MM.1S (cell line): ENCODE data around the gene DPPA5.

Experiments used
- DNase-seq: peaks from one replicate; pipeline ENCODE4 v3.0.0-alpha.2; 2015
- H2AFZ ChIP-seq: fragments of 300-600 bp; sonication (generic); 2 replicates; pipeline ENCODE4 v1.6.0; 2016; ENCODE audit warnings: antibody characterized with exemption, low read length
- H3F3A ChIP-seq: fragments of 300-600 bp; sonication (generic); 2 replicates; pipeline ENCODE4 v1.6.1; 2016; ENCODE audit warnings: mild to moderate bottlenecking, antibody characterized with exemption, low read length, moderate library complexity, mixed read lengths; ENCODE audit not compliant: insufficient read depth
- H3K27ac ChIP-seq: fragments of 300-600 bp; sonication (generic); 2 replicates; pipeline ENCODE4 v1.5.1; 2016; ENCODE audit warnings: mild to moderate bottlenecking, low read length
- H3K27me3 ChIP-seq: fragments of 300-600 bp; sonication (generic); replicated peaks from 2 replicates; pipeline ENCODE4 v1.6.0; 2016; ENCODE audit warnings: low read length; ENCODE audit not compliant: insufficient read depth
- H3K36me3 ChIP-seq: fragments of 300-600 bp; sonication (generic); replicated peaks from 2 replicates; pipeline ENCODE4 v1.6.1; 2016; ENCODE audit warnings: mild to moderate bottlenecking, low read length, mixed read lengths; ENCODE audit not compliant: insufficient read depth
- H3K4me1 ChIP-seq: fragments of 300-600 bp; sonication (generic); 2 replicates; pipeline ENCODE4 v1.6.1; 2016; ENCODE audit warnings: low read length, mixed read lengths
- H3K4me2 ChIP-seq: fragments of 300-600 bp; sonication (generic); 2 replicates; pipeline ENCODE4 v1.6.0; 2016; ENCODE audit warnings: low read depth, low read length
- H3K4me3 ChIP-seq: fragments of 300-600 bp; sonication (generic); 2 replicates; pipeline ENCODE4 v1.5.1; 2016; ENCODE audit warnings: low read length, mixed read lengths
- H3K79me2 ChIP-seq: fragments of 300-600 bp; sonication (generic); 2 replicates; pipeline ENCODE4 v1.6.1; 2016; ENCODE audit warnings: mixed run types, low read length, mixed read lengths
- H3K9ac ChIP-seq: fragments of 300-600 bp; sonication (generic); 2 replicates; pipeline ENCODE4 v1.6.1; 2016; ENCODE audit warnings: low read length, mixed read lengths
- H3K9me2 ChIP-seq: fragments of 300-600 bp; sonication (generic); replicated peaks from 2 replicates; pipeline ENCODE4 v1.6.1; 2016; ENCODE audit warnings: mild to moderate bottlenecking, low read length, mixed read lengths; ENCODE audit not compliant: insufficient read depth
- H3K9me3 ChIP-seq: fragments of 300-600 bp; sonication (generic); replicated peaks from 2 replicates; pipeline ENCODE4 v1.6.1; 2016; ENCODE audit warnings: mild to moderate bottlenecking, low read length, mixed read lengths; ENCODE audit not compliant: insufficient read depth
- H4K20me1 ChIP-seq: fragments of 300-600 bp; sonication (generic); 2 replicates; pipeline ENCODE4 v1.6.1; 2016; ENCODE audit warnings: mild to moderate bottlenecking, low read length, moderate library complexity, mixed read lengths; ENCODE audit not compliant: insufficient read depth
- EZH2 ChIP-seq: fragments of 300-600 bp; sonication (generic); optimal IDR thresholded peaks from 2 replicates; pipeline ENCODE3; 2017; ENCODE audit warnings: low read depth, mild to moderate bottlenecking, antibody characterized with exemption, low read length, mixed read lengths
- EZH2phosphoT487 ChIP-seq: fragments of 300-600 bp; sonication (generic); IDR thresholded peaks from 2 replicates; pipeline ENCODE4 v1.6.1; 2018; ENCODE audit warnings: antibody characterized with exemption, low read length
- TF ChIP-seq, protein P1 (sequence below): fragments of 300-600 bp; sonication (generic); IDR thresholded peaks from 2 replicates; pipeline ENCODE4 v1.5.1; 2016; ENCODE audit warnings: antibody characterized with exemption, low read length, mixed read lengths

The DPPA5 gene

DNA sequence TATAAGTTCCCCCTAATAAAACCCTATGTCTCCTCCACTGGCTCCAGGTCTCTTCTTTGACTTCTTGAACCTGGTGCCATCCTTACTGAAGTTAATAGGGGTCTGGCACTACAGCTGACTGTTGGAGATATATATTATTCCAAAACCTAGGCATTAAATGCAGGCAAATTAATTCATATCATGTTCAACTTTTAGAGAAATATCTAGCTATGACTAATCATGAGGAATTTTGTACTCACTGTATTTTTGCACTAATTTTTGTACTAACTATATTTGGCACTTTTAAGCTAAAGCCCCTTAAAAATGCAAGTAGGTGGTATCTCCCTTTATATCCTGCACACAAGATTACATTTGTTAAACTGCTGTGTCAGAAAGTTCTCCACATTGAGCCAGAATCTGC, 10.9 kb downstream of the DPPA5 start:
- Histone ChIP-seq H3K4me3 (no peak overlapping the region), H4K20me1 (no peaks in the 10 kb centered on the region), H2AFZ (no peak overlapping the region), H3K9ac (no peak overlapping the region), H3K9me2 (no peaks in the 10 kb centered on the region), H3K36me3 (no peaks in the 10 kb centered on the region), H3F3A (no peaks in the 10 kb centered on the region), H3K27me3 (no peaks in the 10 kb centered on the region), H3K4me2 (no peak overlapping the region), H3K4me1 (no peaks in the 10 kb centered on the region), H3K27ac (no peak overlapping the region), H3K9me3 (no peaks in the 10 kb centered on the region), H3K79me2 (no peaks in the 10 kb centered on the region)
- TF ChIP-seq EZH2phosphoT487 (no peak), EZH2 (no peak)
- TF ChIP-seq, protein P1, sequence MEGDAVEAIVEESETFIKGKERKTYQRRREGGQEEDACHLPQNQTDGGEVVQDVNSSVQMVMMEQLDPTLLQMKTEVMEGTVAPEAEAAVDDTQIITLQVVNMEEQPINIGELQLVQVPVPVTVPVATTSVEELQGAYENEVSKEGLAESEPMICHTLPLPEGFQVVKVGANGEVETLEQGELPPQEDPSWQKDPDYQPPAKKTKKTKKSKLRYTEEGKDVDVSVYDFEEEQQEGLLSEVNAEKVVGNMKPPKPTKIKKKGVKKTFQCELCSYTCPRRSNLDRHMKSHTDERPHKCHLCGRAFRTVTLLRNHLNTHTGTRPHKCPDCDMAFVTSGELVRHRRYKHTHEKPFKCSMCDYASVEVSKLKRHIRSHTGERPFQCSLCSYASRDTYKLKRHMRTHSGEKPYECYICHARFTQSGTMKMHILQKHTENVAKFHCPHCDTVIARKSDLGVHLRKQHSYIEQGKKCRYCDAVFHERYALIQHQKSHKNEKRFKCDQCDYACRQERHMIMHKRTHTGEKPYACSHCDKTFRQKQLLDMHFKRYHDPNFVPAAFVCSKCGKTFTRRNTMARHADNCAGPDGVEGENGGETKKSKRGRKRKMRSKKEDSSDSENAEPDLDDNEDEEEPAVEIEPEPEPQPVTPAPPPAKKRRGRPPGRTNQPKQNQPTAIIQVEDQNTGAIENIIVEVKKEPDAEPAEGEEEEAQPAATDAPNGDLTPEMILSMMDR = no peak
- DNase-seq = no peak

DNA sequence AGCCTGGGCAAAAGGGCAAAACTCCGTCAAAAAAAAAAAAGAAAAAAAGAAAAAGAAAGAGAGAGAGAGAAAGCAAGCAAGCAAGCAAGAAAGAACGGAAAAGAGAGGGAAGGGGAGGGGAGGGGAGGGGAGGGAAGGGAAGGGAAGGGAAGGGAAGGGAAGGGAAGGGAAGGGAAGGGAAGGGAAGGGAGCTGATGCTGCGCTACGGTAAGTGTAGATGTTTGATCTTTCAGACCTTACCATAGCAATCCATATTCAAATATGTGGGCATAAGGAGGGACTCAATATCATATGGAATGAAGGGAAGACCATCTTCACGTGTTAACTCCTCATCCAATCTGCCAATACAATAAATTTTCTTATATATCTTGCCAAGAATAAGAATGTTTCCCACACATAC, 11.9 kb downstream of the DPPA5 start:
- H3F3A ChIP-seq = no peaks in the 10 kb centered on the region
- no peaks in the 10 kb centered on the region for H3K79me2 ChIP-seq
- no peak overlapping the region for H3K4me2 ChIP-seq
- H3K9ac ChIP-seq = no peak overlapping the region
- no peak for TF ChIP-seq EZH2phosphoT487
- TF ChIP-seq, protein P1 = no peak
- TF ChIP-seq EZH2 = no peak
- H3K9me2 ChIP-seq = no peaks in the 10 kb centered on the region
- H3K27me3 ChIP-seq = no peaks in the 10 kb centered on the region
- no peaks in the 10 kb centered on the region for H3K9me3 ChIP-seq
- no peaks in the 10 kb centered on the region for H3K36me3 ChIP-seq
- no peak overlapping the region for H3K27ac ChIP-seq
- DNase-seq = no peak
- H2AFZ ChIP-seq = no peak overlapping the region
- no peak overlapping the region for H3K4me3 ChIP-seq
- H4K20me1 ChIP-seq = no peaks in the 10 kb centered on the region
- no peaks in the 10 kb centered on the region for H3K4me1 ChIP-seq

DNA sequence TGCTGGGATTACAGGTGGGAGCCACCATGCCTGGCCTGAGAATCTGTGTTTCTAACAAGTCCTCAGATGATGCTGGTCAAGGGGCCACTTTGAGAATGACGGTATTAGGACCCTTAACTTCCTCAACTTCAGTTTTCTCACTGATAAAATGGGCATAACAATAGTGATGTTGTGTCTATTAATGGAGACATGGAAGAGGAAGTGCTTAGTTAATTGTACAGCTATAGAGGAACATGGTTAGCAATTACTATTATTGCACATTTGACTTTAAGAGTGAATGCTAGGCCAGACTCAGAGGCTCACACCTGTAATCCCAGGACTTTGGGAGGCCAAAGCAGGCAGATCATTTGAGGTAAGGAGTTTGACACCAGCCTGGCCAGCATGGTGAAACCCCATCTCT, 12.7 kb downstream of the DPPA5 start:
- Histone ChIP-seq H3K9ac (no peak overlapping the region), H3K79me2 (no peaks in the 10 kb centered on the region), H3K9me2 (no peaks in the 10 kb centered on the region), H3K27me3 (no peaks in the 10 kb centered on the region), H3F3A (no peaks in the 10 kb centered on the region), H3K4me1 (no peaks in the 10 kb centered on the region), H4K20me1 (no peaks in the 10 kb centered on the region), H2AFZ (no peak overlapping the region), H3K4me3 (no peak overlapping the region), H3K27ac (no peak overlapping the region), H3K9me3 (no peaks in the 10 kb centered on the region), H3K4me2 (no peak overlapping the region), H3K36me3 (no peaks in the 10 kb centered on the region)
- TF ChIP-seq EZH2phosphoT487 (no peak), EZH2 (no peak)
- TF ChIP-seq, protein P1 = no peak
- no peak for DNase-seq
